ENCODE data around the gene PRR16.
"Not testable (repeated sequence)": the region's sequence is repeated elsewhere in the genome, so short reads cannot be mapped to it uniquely, and the experiment has no call there.

The PRR16 gene

DNA sequence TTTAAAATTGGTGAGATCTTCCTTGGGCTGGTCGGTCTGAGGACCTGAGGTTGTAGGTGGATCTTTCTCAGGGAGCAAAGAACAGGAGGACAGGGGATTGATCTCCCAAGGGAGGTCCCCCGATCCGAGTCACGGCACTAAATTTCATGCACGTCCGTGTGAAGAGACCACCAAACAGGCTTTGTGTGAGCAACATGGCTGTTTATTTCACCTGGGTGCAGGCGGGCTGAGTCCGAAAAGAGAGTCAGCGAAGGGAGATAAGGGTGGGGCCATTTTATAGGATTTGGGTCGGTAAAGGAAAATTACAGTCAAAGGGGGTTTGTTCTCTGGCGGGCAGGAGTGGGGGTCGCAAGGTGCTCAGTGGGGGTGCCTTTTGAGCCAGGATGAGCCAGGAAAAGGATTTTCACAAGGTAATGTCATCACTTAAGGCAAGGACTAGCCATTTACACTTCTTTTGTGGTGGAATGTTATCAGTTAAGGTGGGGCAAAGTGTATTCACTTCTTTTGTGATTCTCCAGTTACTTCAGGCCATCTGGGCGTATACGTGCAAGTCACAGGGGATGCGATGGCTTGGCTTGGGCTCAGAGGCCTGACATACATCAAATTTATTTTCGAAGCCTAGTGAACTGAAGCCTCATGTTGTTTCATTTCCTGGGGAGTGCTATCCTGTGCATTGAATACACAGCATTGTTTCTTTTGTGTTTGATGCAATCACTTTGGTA lies 238.9 kb downstream of the PRR16 start:
- not testable (repeated sequence) for DNase-seq; H3K36me3 Mint-ChIP-seq (ENCODE audit: low read depth); H3K9me3 Mint-ChIP-seq; H3K4me3 Mint-ChIP-seq; H3K4me1 Mint-ChIP-seq (ENCODE audit: low read depth); H3K27ac Mint-ChIP-seq; H3K27me3 Mint-ChIP-seq

- H3K27me3 Mint-ChIP-seq = peaks cover 6% of the 10 kb centered on the region
- no peaks in the 10 kb centered on the region for H3K4me1 Mint-ChIP-seq (ENCODE audit: low read depth)
- H3K4me3 Mint-ChIP-seq = no peak overlapping the region
- peaks cover 2% of the 10 kb centered on the region for H3K9me3 Mint-ChIP-seq
- no peaks in the 10 kb centered on the region for H3K36me3 Mint-ChIP-seq (ENCODE audit: low read depth)
- H3K27ac Mint-ChIP-seq = no peak overlapping the region
- no peak for DNase-seq
Observed at GRCh38 chr5:120703918-120704587, 240.0 kb downstream of the PRR16 start.

DNA sequence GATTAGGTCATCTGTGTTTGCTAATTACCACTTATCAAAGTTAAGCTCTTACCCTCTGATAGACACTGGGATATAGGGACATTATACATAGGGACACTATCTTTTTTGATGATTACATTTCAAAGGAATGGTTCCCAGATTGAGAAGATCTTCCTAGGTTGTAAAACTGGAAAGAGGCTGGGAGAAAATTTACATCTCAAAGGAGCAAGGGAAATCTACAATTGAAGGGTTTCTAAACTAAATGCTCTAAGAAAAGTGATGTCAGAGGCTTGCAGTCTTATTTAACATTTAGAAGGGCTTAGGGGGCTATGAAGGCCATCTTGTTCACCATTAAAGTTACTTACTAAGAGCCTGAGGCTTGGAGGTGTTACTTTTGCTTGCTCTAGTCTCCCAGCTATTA lies 242.8 kb downstream of the PRR16 start:
- DNase-seq = no peak
- Mint-ChIP-seq H3K9me3 (peaks cover 8% of the 10 kb centered on the region), H3K4me3 (no peak overlapping the region), H3K36me3 (ENCODE audit: low read depth) (no peaks in the 10 kb centered on the region), H3K4me1 (ENCODE audit: low read depth) (no peaks in the 10 kb centered on the region), H3K27ac (no peak overlapping the region), H3K27me3 (no peaks in the 10 kb centered on the region)

- Mint-ChIP-seq H3K4me1 (ENCODE audit: low read depth) (no peaks in the 10 kb centered on the region), H3K4me3 (no peak overlapping the region), H3K9me3 (no peaks in the 10 kb centered on the region), H3K27ac (no peak overlapping the region), H3K27me3 (no peaks in the 10 kb centered on the region), H3K36me3 (ENCODE audit: low read depth) (no peaks in the 10 kb centered on the region)
- no peak for DNase-seq
Observed at GRCh38 chr5:120717381-120717780, 253.3 kb downstream of the PRR16 start.

DNA sequence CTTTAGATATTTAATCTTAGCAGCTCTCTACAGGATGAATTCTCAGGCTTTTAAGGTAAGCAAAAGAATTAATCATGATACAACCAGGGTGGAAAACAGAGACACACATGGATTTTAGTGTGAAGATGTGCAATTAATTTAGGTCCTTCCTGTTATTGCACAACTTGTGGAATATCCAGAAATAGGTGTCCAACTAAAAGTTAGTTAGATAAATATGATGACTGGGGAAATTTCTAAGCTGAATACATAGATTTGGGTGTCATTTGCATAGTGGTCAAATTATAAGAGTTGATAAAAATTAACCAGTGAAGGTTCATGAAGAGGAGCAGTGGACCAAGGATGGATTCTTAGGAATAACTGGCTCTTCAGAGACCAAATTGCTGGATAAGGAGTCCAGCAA lies 266.1 kb downstream of the PRR16 start:
- Mint-ChIP-seq H3K27ac (no peak overlapping the region), H3K36me3 (ENCODE audit: low read depth) (no peaks in the 10 kb centered on the region), H3K27me3 (no peaks in the 10 kb centered on the region), H3K4me3 (no peak overlapping the region), H3K9me3 (peaks cover 8% of the 10 kb centered on the region), H3K4me1 (ENCODE audit: low read depth) (no peaks in the 10 kb centered on the region)
- DNase-seq = no peak

DNA sequence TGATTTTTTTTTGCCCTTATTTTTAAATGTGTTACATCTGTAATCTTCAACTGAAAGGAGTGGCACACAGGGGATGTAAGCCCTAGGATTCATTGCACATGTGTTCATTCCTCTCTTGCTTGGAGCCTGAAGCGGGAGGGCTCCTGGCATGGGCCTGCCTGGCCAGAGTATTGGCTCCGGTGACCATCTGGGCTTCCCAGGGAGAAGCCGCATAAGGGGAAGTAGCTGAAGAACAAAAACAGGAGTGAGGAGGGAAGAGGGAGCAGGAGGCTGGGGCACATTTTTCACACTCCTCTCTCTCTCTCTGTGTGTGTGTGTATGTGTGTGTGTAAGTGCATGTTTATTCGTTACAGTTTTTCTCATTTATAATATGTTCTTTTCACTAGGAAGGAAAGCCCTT lies 269.9 kb downstream of the PRR16 start:
- no peaks in the 10 kb centered on the region for H3K4me1 Mint-ChIP-seq (ENCODE audit: low read depth)

DNA sequence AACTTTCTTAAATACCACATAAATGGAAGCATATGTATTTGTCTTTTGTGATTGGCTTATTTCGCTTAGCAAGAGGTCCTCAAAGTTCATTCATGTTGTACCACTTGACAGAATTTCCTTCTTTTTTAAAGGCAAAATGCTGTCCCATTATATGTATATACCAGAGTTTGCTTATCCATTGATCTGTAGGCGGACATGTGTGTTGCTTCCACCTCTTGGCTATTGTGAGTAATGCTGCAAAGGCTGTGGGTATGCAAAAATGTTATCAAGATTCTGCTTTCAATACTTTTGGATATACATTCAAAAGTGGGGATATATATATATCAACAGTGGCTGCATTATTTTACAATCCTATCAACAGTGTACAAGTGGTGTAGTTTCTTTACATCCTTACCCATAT lies 271.0 kb downstream of the PRR16 start:
- Mint-ChIP-seq H3K4me3 (no peak overlapping the region), H3K9me3 (peaks cover 13% of the 10 kb centered on the region), H3K36me3 (ENCODE audit: low read depth) (no peaks in the 10 kb centered on the region), H3K27ac (no peak overlapping the region), H3K27me3 (no peaks in the 10 kb centered on the region), H3K4me1 (ENCODE audit: low read depth) (no peaks in the 10 kb centered on the region)
- no peak for DNase-seq

More for the DNA sequence above, 269.9 kb downstream of the PRR16 start:
- DNase-seq = no peak
- Mint-ChIP-seq H3K4me3 (no peak overlapping the region), H3K36me3 (ENCODE audit: low read depth) (no peaks in the 10 kb centered on the region), H3K27ac (no peak overlapping the region), H3K27me3 (no peaks in the 10 kb centered on the region), H3K9me3 (peaks cover 13% of the 10 kb centered on the region)
